AG09319 (cell line): ENCODE results near the gene WFDC12.

Experiments
- DNase-seq: peaks from one replicate; pipeline ENCODE4 v3.0.0-alpha.2; 2010; ENCODE audit warnings: low read depth; ENCODE audit errors: extremely low read depth
- TF ChIP-seq, protein P1 (sequence below): IDR thresholded peaks from 2 replicates; pipeline ENCODE4 v1.5.1; 2011; ENCODE audit warnings: low read depth, mild to moderate bottlenecking, inconsistent platforms, low read length, moderate library complexity

Gene WFDC12

GRCh38 chr20:45090481-45090880 is 33.8 kb downstream of the WFDC12 start:
- DNase-seq = no peak
- TF ChIP-seq, protein P1, sequence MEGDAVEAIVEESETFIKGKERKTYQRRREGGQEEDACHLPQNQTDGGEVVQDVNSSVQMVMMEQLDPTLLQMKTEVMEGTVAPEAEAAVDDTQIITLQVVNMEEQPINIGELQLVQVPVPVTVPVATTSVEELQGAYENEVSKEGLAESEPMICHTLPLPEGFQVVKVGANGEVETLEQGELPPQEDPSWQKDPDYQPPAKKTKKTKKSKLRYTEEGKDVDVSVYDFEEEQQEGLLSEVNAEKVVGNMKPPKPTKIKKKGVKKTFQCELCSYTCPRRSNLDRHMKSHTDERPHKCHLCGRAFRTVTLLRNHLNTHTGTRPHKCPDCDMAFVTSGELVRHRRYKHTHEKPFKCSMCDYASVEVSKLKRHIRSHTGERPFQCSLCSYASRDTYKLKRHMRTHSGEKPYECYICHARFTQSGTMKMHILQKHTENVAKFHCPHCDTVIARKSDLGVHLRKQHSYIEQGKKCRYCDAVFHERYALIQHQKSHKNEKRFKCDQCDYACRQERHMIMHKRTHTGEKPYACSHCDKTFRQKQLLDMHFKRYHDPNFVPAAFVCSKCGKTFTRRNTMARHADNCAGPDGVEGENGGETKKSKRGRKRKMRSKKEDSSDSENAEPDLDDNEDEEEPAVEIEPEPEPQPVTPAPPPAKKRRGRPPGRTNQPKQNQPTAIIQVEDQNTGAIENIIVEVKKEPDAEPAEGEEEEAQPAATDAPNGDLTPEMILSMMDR = no peak

- TF ChIP-seq, protein P1 = no peak
Measured at GRCh38 chr20:45088247-45088646, 36.0 kb downstream of the WFDC12 start.

DNA sequence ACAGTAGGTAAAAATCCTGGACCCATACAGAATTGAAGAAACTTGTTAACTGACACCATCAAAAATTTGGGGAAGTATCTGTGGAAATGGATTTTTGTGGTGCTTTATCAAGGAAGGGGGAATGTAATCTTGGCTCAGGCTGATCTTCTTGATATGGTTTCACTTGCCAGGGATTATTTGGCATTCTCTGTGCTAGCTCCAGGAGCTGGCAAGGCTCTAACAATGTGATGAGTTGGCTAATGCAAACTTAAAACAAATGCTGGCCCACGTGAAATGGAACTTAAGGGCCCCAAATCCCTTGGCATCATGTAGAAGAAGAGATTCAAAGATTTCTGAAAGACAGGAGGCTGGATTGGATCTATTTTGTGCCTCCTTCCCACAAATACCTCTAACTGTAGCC is 36.5 kb downstream of the WFDC12 start:
- DNase-seq = peak; percentile 76

More at GRCh38 chr20:45088247-45088646, 36.0 kb downstream of the WFDC12 start:
- DNase-seq = peak; percentile 93

GRCh38 chr20:45087097-45087790 is 37.0 kb downstream of the WFDC12 start:
- TF ChIP-seq, protein P1 = no peak
- DNase-seq = no peak

More for the DNA sequence above, 36.5 kb downstream of the WFDC12 start:
- TF ChIP-seq, protein P1 = no peak

DNA sequence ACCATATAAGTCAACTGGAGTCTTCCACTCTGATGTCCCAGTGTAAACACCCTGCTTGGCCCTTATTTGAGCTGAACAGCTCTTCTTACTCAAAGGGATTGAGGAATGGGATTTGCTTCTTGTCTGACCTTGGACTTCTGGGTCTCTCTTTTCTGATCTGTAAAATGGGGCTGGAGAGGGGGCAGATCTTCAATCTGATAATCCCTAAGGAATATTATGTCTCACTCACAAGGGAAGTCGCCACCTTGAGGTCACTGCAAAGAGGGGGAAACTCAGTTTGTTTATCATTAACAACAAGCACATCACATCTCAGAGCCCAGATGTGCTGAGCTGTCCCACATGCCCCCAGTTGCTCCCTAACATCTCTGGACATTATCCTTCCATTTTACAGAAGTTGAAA is 38.4 kb downstream of the WFDC12 start:
- TF ChIP-seq, protein P1 = no peak
- no peak for DNase-seq

DNA sequence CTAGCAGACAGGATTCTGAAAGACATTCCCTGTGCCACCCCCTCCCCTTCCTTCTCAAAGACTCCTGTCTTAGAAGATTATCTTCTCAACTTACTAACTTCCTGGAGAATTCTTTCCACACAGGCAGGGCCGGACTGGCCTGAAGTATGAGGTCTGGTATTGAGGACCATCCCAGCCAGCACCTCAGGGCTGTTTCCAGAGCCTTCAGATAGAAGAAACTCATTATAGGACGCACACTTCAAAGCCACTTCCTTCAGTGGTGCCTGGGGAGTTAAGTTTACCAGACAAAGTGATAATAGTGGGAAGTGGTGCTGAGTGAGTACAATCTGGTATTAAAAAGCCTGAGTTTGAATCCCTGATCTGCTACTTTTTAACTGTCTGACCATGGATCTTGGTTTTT is 39.0 kb downstream of the WFDC12 start:
- TF ChIP-seq, protein P1 = no peak
- DNase-seq = no peak

DNA sequence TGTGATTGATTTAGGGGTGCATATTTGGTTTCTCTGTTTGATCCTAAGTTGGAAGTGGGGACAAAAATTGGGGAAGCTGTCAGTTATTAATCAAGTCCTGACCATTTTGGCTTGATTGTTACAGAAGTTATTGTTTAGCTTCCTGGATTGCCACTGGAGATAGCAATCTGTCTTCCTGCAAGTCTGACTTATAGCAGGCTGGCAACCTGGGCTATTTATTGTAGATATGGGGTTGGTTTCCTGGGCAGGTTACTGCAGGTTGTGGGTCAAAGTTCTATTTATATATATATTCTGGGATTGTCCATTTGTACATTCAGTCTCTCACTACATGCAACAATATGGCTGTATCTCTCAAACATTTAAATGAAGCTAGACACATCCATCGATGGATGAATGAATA is 41.1 kb downstream of the WFDC12 start:
- no peak for DNase-seq
- TF ChIP-seq, protein P1 = no peak
